Neural cell (in vitro differentiated cells): Measurements from ENCODE around the gene SPATA31A7. TPM values are rescaled to one million over a fixed set of nuclear protein-coding genes. Genes with fewer than 3 reads are reported as not detected.
"Not testable (repeated sequence)": the region's sequence is repeated elsewhere in the genome, so short reads cannot be mapped to it uniquely, and the experiment has no call there.

Experiments
- H2AFZ ChIP-seq: fragments of 200-600, 300-800 bp; sonication (generic), shearing (Covaris generic); 2 replicates; pipeline ENCODE4 v1.6.0; 2014; ENCODE audit warnings: low read depth, mild to moderate bottlenecking, antibody characterized with exemption, low read length, moderate library complexity
- H3F3A ChIP-seq: fragments of 200-600 bp; shearing (Covaris generic); 2 replicates; pipeline ENCODE4 v1.6.1; 2016; ENCODE audit warnings: mild to moderate bottlenecking, moderate library complexity, mixed read lengths, antibody characterized with exemption, low read length; ENCODE audit not compliant: insufficient read depth, poor library complexity, severe bottlenecking
- H3K27ac ChIP-seq: fragments of 200-600, 300-800 bp; sonication (generic), shearing (Covaris generic); 2 replicates; pipeline ENCODE4 v1.5.1; 2014; ENCODE audit warnings: mild to moderate bottlenecking, low read length, moderate library complexity
- H3K27me3 ChIP-seq: fragments of 300-800, 200-600 bp; sonication (generic), shearing (Covaris generic); 2 replicates; pipeline ENCODE4 v1.6.0; 2014; ENCODE audit warnings: mild to moderate bottlenecking, low read depth, low read length, moderate library complexity; ENCODE audit not compliant: insufficient read depth
- H3K36me3 ChIP-seq: fragments of 300-800, 200-600 bp; sonication (generic), shearing (Covaris generic); 2 replicates; pipeline ENCODE4 v1.5.1; 2014; ENCODE audit warnings: mild to moderate bottlenecking, antibody characterized with exemption, low read length, moderate library complexity; ENCODE audit not compliant: insufficient read depth
- H3K4me2 ChIP-seq: fragments of 300-800, 200-600 bp; sonication (generic), shearing (Covaris generic); 2 replicates; pipeline ENCODE4 v1.6.0; 2014; ENCODE audit warnings: mild to moderate bottlenecking, low read length
- H3K4me3 ChIP-seq: fragments of 300-800, 200-600 bp; sonication (generic), shearing (Covaris generic); 2 replicates; pipeline ENCODE4 v1.5.1; 2014; ENCODE audit warnings: mild to moderate bottlenecking, low read length, moderate library complexity
- H3K79me2 ChIP-seq: fragments of 200-600 bp; shearing (Covaris generic); replicated peaks from 2 replicates; pipeline ENCODE4 v1.6.0; 2014; ENCODE audit warnings: mild to moderate bottlenecking, low read length, moderate library complexity; ENCODE audit not compliant: insufficient read depth
- H3K9ac ChIP-seq: fragments of 300-800, 200-600 bp; sonication (generic), shearing (Covaris generic); 2 replicates; pipeline ENCODE4 v1.6.1; 2016; ENCODE audit warnings: mild to moderate bottlenecking, low read length, mixed read lengths
- H3K9me2 ChIP-seq: fragments of 200-600 bp; shearing (Covaris generic); 2 replicates; pipeline ENCODE4 v1.6.1; 2016; ENCODE audit warnings: mild to moderate bottlenecking, low read length, mixed read lengths; ENCODE audit not compliant: insufficient read depth
- H3K9me3 ChIP-seq: fragments of 200-600, 300-800 bp; sonication (generic), shearing (Covaris generic); 2 replicates; pipeline ENCODE4 v1.6.1; 2016; ENCODE audit warnings: mild to moderate bottlenecking, mixed run types, low read length, moderate library complexity, mixed read lengths
- H4K20me1 ChIP-seq: fragments of 200-600 bp; shearing (Covaris generic); 2 replicates; pipeline ENCODE4 v1.6.1; 2016; ENCODE audit warnings: mild to moderate bottlenecking, mixed run types; ENCODE audit not compliant: insufficient read depth
- polyA minus RNA-seq: library from RNA; depleted of rRNA, polyadenylated mRNA; stranded (reverse); fragments of >200 nt; gene quantifications from 2 replicates; pipeline ENCODE4 v1.2.3, GENCODE V29; 2014
- polyA plus RNA-seq: library from polyadenylated mRNA; depleted of rRNA; stranded (reverse); fragments of >200 nt; gene quantifications from 2 replicates; pipeline ENCODE4 v1.2.3, GENCODE V29; 2014
- small RNA-seq, 3 experiments: library from RNA; depleted of rRNA; stranded (forward); fragments of <200 nt; gene quantifications; one replicate each; pipeline ENCODE3, GENCODE V24; 2012

SPATA31A7 gene
- polyA plus RNA-seq = not detected in 2 replicates
- polyA minus RNA-seq = not detected in 2 replicates

- not testable (repeated sequence) for H3F3A ChIP-seq, H3K79me2 ChIP-seq, H3K4me3 ChIP-seq, H3K9ac ChIP-seq, H2AFZ ChIP-seq, H3K4me2 ChIP-seq, H4K20me1 ChIP-seq, H3K27me3 ChIP-seq, H3K9me2 ChIP-seq, H3K27ac ChIP-seq, H3K9me3 ChIP-seq, H3K36me3 ChIP-seq
Measured at GRCh38 chr9:61189736-61190135, at the start of gene SPATA31A7. TSS of gene SPATA31A7 (plus strand) at chr9:61190036. CDS start at chr9:61190065, 29 bp downstream.

GRCh38 chr9:61226438-61226837 lies 36.6 kb downstream of the SPATA31A7 start:
- not testable (repeated sequence) for H3K9ac ChIP-seq, H2AFZ ChIP-seq, H3F3A ChIP-seq

More at GRCh38 chr9:61226438-61226837, 36.6 kb downstream of the SPATA31A7 start:
- not testable (repeated sequence) for H3K36me3 ChIP-seq, H3K79me2 ChIP-seq, H4K20me1 ChIP-seq, H3K4me3 ChIP-seq, H3K27ac ChIP-seq, H3K9me2 ChIP-seq, H3K9me3 ChIP-seq, H3K27me3 ChIP-seq, H3K4me2 ChIP-seq

Small RNA genes within 50 kb of the gene (small RNA-seq; reads per million reads assigned to genes)
- 0 reads per million in 3 experiments for gene BX005040.2
